Measurements from ENCODE around the gene TMEM200A.

TMEM200A gene

GRCh38 chr6:130396722-130397121, 30.9 kb downstream of the TMEM200A start:
- H3K9ac ChIP-seq (ENCODE audit: insufficient read length): no peak overlapping the region
- TF ChIP-seq EZH2 (IDR thresholded peaks at IDR 0.05): no peak
- no peak for TF ChIP-seq FOXP2 (optimal IDR thresholded peaks at IDR 0.05; ENCODE audit: control extremely low read depth, extremely low read length, insufficient read depth)
- TF ChIP-seq POLR2AphosphoS5 (IDR thresholded peaks at IDR 0.05; ENCODE audit: borderline replicate concordance, low read depth, low read length): no peak
- H3K9me3 ChIP-seq (ENCODE audit: low read depth, low read length): no peaks in the 10 kb centered on the region
- no peak overlapping the region for H3K4me3 ChIP-seq
- H3K36me3 ChIP-seq (ENCODE audit: insufficient read depth, low read length): no peaks in the 10 kb centered on the region
- no peak overlapping the region for H3K27ac ChIP-seq
- no peak for DNase-seq (ENCODE audit: low read depth, low spot score)

DNA sequence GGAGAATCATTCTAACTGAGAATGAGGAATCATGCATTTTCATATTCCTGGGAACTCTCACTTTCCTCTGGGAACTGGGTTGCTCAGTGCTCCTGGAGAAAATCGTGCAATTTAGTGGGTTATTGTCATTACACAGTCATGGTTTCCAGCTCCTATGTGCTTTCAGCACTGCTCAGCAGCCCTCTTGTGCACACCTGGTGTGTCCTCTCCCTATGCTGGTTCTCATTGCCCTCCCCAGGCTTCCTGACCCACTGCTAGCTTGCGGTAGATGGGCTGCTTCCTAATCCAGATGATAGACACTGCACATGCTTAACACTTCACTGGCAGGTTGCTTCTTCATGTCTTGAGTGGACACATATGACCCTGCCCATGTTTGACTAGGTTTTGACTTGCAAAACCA, 39.7 kb downstream of the TMEM200A start:
- H3K27ac ChIP-seq: no peak overlapping the region
- no peak overlapping the region for H3K4me3 ChIP-seq
- TF ChIP-seq FOXP2 (optimal IDR thresholded peaks at IDR 0.05; ENCODE audit: control extremely low read depth, extremely low read length, insufficient read depth) (no peak), EZH2 (IDR thresholded peaks at IDR 0.05) (no peak), POLR2AphosphoS5 (IDR thresholded peaks at IDR 0.05; ENCODE audit: borderline replicate concordance, low read depth, low read length) (no peak)
- no peaks in the 10 kb centered on the region for H3K36me3 ChIP-seq (ENCODE audit: insufficient read depth, low read length)
- H3K9me3 ChIP-seq (ENCODE audit: low read depth, low read length): no peaks in the 10 kb centered on the region
- H3K9ac ChIP-seq (ENCODE audit: insufficient read length): no peak overlapping the region
- DNase-seq (ENCODE audit: low read depth, low spot score): no peak

DNA sequence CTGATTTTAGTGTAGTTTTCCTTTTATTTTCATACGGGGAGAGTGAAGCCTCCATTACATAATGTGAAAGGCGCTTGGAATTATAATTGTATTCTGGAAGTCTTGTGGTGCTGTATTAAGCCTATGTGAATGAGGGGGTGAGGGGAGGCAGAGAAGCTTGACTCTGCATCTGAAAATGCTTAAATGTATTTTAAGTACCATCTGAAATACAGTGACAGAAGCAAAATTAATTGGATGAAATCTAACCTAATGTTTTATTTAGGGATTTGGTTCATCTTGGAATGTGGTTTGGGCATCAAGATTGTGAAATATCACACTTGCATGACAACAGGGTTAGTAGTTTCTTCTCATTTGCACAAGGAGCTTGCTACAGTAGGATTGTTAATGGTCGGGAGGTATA, 41.2 kb downstream of the TMEM200A start:
- Histone ChIP-seq H3K4me3 (no peak overlapping the region), H3K9ac (ENCODE audit: insufficient read length) (no peak overlapping the region), H3K27ac (no peak overlapping the region), H3K9me3 (ENCODE audit: low read depth, low read length) (no peaks in the 10 kb centered on the region), H3K36me3 (ENCODE audit: insufficient read depth, low read length) (no peaks in the 10 kb centered on the region)
- no peak for DNase-seq (ENCODE audit: low read depth, low spot score)
- TF ChIP-seq FOXP2 (optimal IDR thresholded peaks at IDR 0.05; ENCODE audit: control extremely low read depth, extremely low read length, insufficient read depth) (no peak), POLR2AphosphoS5 (IDR thresholded peaks at IDR 0.05; ENCODE audit: borderline replicate concordance, low read depth, low read length) (no peak), EZH2 (IDR thresholded peaks at IDR 0.05) (no peak)

GRCh38 chr6:130409418-130410100, 43.7 kb downstream of the TMEM200A start:
- TF ChIP-seq EZH2 (IDR thresholded peaks at IDR 0.05) (no peak), FOXP2 (optimal IDR thresholded peaks at IDR 0.05; ENCODE audit: control extremely low read depth, extremely low read length, insufficient read depth) (no peak), POLR2AphosphoS5 (IDR thresholded peaks at IDR 0.05; ENCODE audit: borderline replicate concordance, low read depth, low read length) (no peak)
- H3K9ac ChIP-seq (ENCODE audit: insufficient read length): no peak overlapping the region
- DNase-seq (ENCODE audit: low read depth, low spot score): no peak
- H3K27ac ChIP-seq: no peak overlapping the region
- H3K9me3 ChIP-seq (ENCODE audit: low read depth, low read length): no peaks in the 10 kb centered on the region
- no peak overlapping the region for H3K4me3 ChIP-seq
- no peaks in the 10 kb centered on the region for H3K36me3 ChIP-seq (ENCODE audit: insufficient read depth, low read length)

- no peak overlapping the region for H3K4me3 ChIP-seq
- no peaks in the 10 kb centered on the region for H3K9me3 ChIP-seq (ENCODE audit: low read depth, low read length)
- H3K27ac ChIP-seq: no peak overlapping the region
- no peak for TF ChIP-seq POLR2AphosphoS5 (IDR thresholded peaks at IDR 0.05; ENCODE audit: borderline replicate concordance, low read depth, low read length)
- TF ChIP-seq FOXP2 (optimal IDR thresholded peaks at IDR 0.05; ENCODE audit: control extremely low read depth, extremely low read length, insufficient read depth): no peak
- TF ChIP-seq EZH2 (IDR thresholded peaks at IDR 0.05): no peak
- no peak for DNase-seq (ENCODE audit: low read depth, low spot score)
- H3K9ac ChIP-seq (ENCODE audit: insufficient read length): no peak overlapping the region
- H3K36me3 ChIP-seq (ENCODE audit: insufficient read depth, low read length): no peaks in the 10 kb centered on the region
These were observed 45.7 kb downstream of the TMEM200A start for GRCh38 chr6:130411481-130411880.

GRCh38 chr6:130412556-130413290, 46.9 kb downstream of the TMEM200A start:
- Histone ChIP-seq H3K4me3 (no peak overlapping the region), H3K36me3 (ENCODE audit: insufficient read depth, low read length) (no peaks in the 10 kb centered on the region), H3K9me3 (ENCODE audit: low read depth, low read length) (no peaks in the 10 kb centered on the region), H3K9ac (ENCODE audit: insufficient read length) (no peak overlapping the region), H3K27ac (no peak overlapping the region)
- DNase-seq (ENCODE audit: low read depth, low spot score): no peak
- TF ChIP-seq EZH2 (IDR thresholded peaks at IDR 0.05) (no peak), POLR2AphosphoS5 (IDR thresholded peaks at IDR 0.05; ENCODE audit: borderline replicate concordance, low read depth, low read length) (no peak), FOXP2 (optimal IDR thresholded peaks at IDR 0.05; ENCODE audit: control extremely low read depth, extremely low read length, insufficient read depth) (no peak)

DNA sequence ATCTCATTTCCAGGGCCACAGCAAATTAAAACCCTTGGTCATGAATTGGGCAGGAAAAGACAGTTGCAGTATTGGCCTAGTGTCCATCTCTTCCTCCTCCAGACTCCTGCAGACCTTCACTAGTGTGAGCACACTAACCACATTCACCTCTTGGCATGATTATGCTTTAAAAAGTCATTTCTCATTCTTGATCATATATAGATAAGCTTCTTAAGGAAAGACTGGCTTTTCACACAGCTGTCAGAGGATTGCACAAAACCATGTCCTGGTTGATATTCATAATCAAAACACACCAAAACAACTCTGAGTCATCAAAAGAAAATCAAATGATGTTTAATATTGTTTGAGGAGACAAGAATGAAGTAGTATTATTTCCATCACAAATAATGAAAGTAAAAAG, 52.1 kb downstream of the TMEM200A start:
- Histone ChIP-seq H3K9ac (ENCODE audit: insufficient read length) (no peak overlapping the region), H3K4me3 (no peak overlapping the region), H3K36me3 (ENCODE audit: insufficient read depth, low read length) (no peaks in the 10 kb centered on the region), H3K9me3 (ENCODE audit: low read depth, low read length) (no peaks in the 10 kb centered on the region), H3K27ac (no peak overlapping the region)
- no peak for TF ChIP-seq FOXP2 (optimal IDR thresholded peaks at IDR 0.05; ENCODE audit: control extremely low read depth, extremely low read length, insufficient read depth)
- TF ChIP-seq POLR2AphosphoS5 (IDR thresholded peaks at IDR 0.05; ENCODE audit: borderline replicate concordance, low read depth, low read length): no peak
- TF ChIP-seq EZH2 (IDR thresholded peaks at IDR 0.05): no peak
- DNase-seq (ENCODE audit: low read depth, low spot score): no peak

DNA sequence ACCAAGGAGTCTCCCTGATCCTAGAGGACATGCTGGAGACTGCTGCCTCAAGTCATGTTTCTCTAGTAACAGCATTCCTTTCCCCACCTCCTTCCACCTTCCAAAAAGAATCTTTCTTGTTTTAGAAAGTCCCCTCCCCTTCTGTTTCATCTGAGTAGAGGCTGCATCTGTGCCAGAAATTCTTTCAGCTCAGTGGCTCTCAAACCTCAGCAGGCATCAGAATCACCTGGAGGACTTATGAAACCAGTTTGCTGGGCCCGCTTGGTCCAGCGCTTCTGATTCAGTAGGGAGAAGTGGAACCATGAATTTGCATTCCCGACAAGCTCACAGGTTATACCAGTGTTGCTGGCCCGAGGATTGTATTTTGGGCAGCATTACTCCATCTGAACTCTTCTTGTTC, 55.1 kb downstream of the TMEM200A start:
- DNase-seq (ENCODE audit: low read depth, low spot score): no peak
- Histone ChIP-seq H3K36me3 (ENCODE audit: insufficient read depth, low read length) (no peaks in the 10 kb centered on the region), H3K9ac (ENCODE audit: insufficient read length) (no peak overlapping the region), H3K9me3 (ENCODE audit: low read depth, low read length) (no peaks in the 10 kb centered on the region), H3K27ac (no peak overlapping the region), H3K4me3 (no peak overlapping the region)
- no peak for TF ChIP-seq EZH2 (IDR thresholded peaks at IDR 0.05)

All from SK-N-MC (cell line).